HepG2 (cell line): Measurements from ENCODE around the gene EGLN1. TPM values are rescaled to one million over a fixed set of nuclear protein-coding genes. Genes with fewer than 3 reads are reported as not detected.

Experiments used
- AKAP8 ChIP-seq: sonication (generic); formaldehyde crosslinking; IDR thresholded peaks from 2 replicates; pipeline ENCODE4 v1.5.1; 2020; ENCODE audit warnings: mild to moderate bottlenecking, missing genetic modification reagents
- CREB3 ChIP-seq: sonication (generic); formaldehyde crosslinking; IDR thresholded peaks from 2 replicates; pipeline ENCODE4 v1.5.0; 2020; ENCODE audit warnings: missing genetic modification reagents
- FOXM1 ChIP-seq: sonication (generic); formaldehyde crosslinking; IDR thresholded peaks from 2 replicates; pipeline ENCODE4 v1.5.0; 2020; ENCODE audit warnings: missing genetic modification reagents
- GLI4 ChIP-seq: sonication (generic); formaldehyde crosslinking; IDR thresholded peaks from 2 replicates; pipeline ENCODE4 v1.5.1; 2020; ENCODE audit warnings: missing genetic modification reagents, mild to moderate bottlenecking, moderate library complexity, borderline replicate concordance
- HHEX ChIP-seq: IDR thresholded peaks from 2 replicates; pipeline ENCODE4 v1.6.1; 2016; ENCODE audit warnings: control low read depth
- HNF4G ChIP-seq, 2 experiments: sonication (generic) in 1 of 2; formaldehyde crosslinking in 1 of 2; IDR thresholded peaks; 2 replicates each; pipeline versions ENCODE4 v1.4.0 to v1.6.1; 2011 to 2020; ENCODE audit warnings: borderline replicate concordance in 2 of 2, low read depth in 2 of 2, mild to moderate bottlenecking in 2 of 2, low read length in 1 of 2, missing genetic modification reagents in 1 of 2, moderate library complexity in 1 of 2
- HOMEZ ChIP-seq: IDR thresholded peaks from 2 replicates; pipeline ENCODE4 v1.6.1; 2016; ENCODE audit warnings: low read depth
- PTBP1 ChIP-seq: fragments of 200-400 bp; formaldehyde crosslinking; IDR thresholded peaks from 2 replicates; pipeline ENCODE4 v1.6.1; 2018; ENCODE audit warnings: low read length, low read depth; ENCODE audit not compliant: poor library complexity, severe bottlenecking
- RBAK ChIP-seq: sonication (generic); formaldehyde crosslinking; IDR thresholded peaks from 2 replicates; pipeline ENCODE4 v1.5.1; 2020; ENCODE audit warnings: mild to moderate bottlenecking, missing genetic modification reagents
- RFX1 ChIP-seq: fragments of 450-650 bp; IDR thresholded peaks from 2 replicates; pipeline ENCODE4 v1.6.1; 2017
- TARDBP ChIP-seq: sonication (generic); formaldehyde crosslinking; IDR thresholded peaks from 2 replicates; pipeline ENCODE4 v1.8.0; 2022; ENCODE audit warnings: mild to moderate bottlenecking, missing genetic modification reagents
- TBL1XR1 ChIP-seq: fragments of 150-350 bp; IDR thresholded peaks from 2 replicates; pipeline ENCODE4 v1.6.1; 2014; ENCODE audit warnings: borderline replicate concordance, low read length; ENCODE audit not compliant: partially characterized antibody
- THRA ChIP-seq: sonication (generic); formaldehyde crosslinking; IDR thresholded peaks from 2 replicates; pipeline ENCODE4 v1.4.0; 2020; ENCODE audit warnings: missing genetic modification reagents, borderline replicate concordance
- ZBTB40 ChIP-seq, 2 experiments: fragments of 450-650 bp in 1 of 2; sonication (generic) in 1 of 2; formaldehyde crosslinking in 1 of 2; IDR thresholded peaks; 2 replicates each; pipeline versions ENCODE4 v1.6.1 to v1.8.0; 2016 to 2022; ENCODE audit warnings: antibody characterized with exemption in 1 of 2, mild to moderate bottlenecking in 1 of 2, missing genetic modification reagents in 1 of 2
- ZFP41 ChIP-seq: sonication (generic); formaldehyde crosslinking; IDR thresholded peaks from 2 replicates; pipeline ENCODE4 v1.4.0; 2020; ENCODE audit warnings: mild to moderate bottlenecking, missing genetic modification reagents, borderline replicate concordance
- ZNF256 ChIP-seq: sonication (generic); formaldehyde crosslinking; conservative IDR thresholded peaks from 2 replicates; pipeline ENCODE4 v1.4.0; 2020; ENCODE audit warnings: missing genetic modification reagents
- ZNF292 ChIP-seq: sonication (generic); formaldehyde crosslinking; IDR thresholded peaks from 2 replicates; pipeline ENCODE4 v1.8.1; 2022; ENCODE audit warnings: mild to moderate bottlenecking, low read depth, missing genetic modification reagents, borderline replicate concordance
- polyA plus RNA-seq, 8 experiments: library from polyadenylated mRNA; depleted of rRNA in 3 of 8; stranded (reverse) in 7 of 8; unstranded in 1 of 8; fragments of >200 nt; fragmentation: Illumina TruSeq in 4 of 8; extraction: Trizol in 4 of 8; gene quantifications; 2 replicates each; pipeline versions ENCODE4 v1.2.1 to v1.2.3, GENCODE V29; 2011 to 2016; ENCODE audit warnings: low read depth in 4 of 8, missing spikeins in 1 of 8, mixed read lengths in 1 of 8; ENCODE audit not compliant: insufficient read depth in 1 of 8
- total RNA-seq, 5 experiments: library from RNA; depleted of rRNA; stranded (reverse); fragments of >200 nt; fragmentation: Illumina TruSeq; extraction: Trizol; gene quantifications; 2 replicates each; pipeline ENCODE4 v1.2.3, GENCODE V29; 2016; ENCODE audit warnings: low read depth in 1 of 5

EGLN1 gene
- total and polyA plus RNA-seq, 2 of the 13 experiments (the other 11 are each of a cell fraction or from before 2014, with no cell fraction given) = 34.4 to 44.1 TPM

GRCh38 chr1:231423648-231424047 is 1.6 kb upstream of the EGLN1 start (continued):
- TF ChIP-seq ZBTB40 (IDR thresholded peaks at IDR 0.05) = peak; percentile 70
- no peak for TF ChIP-seq ZBTB40 (CRISPR knock-in tag; IDR thresholded peaks at IDR 0.05)
- TF ChIP-seq AKAP8 = no peak
- no peak for TF ChIP-seq CREB3 (CRISPR knock-in tag)
- TF ChIP-seq RBAK (CRISPR knock-in tag) = no peak
- no peak for TF ChIP-seq THRA (CRISPR knock-in tag)
- no peak for TF ChIP-seq PTBP1
- no peak for TF ChIP-seq TBL1XR1
- no peak for TF ChIP-seq GLI4 (CRISPR knock-in tag)
- peak; percentile 46; the same call in 1 of the 2 replicates for TF ChIP-seq ZNF292 (CRISPR knock-in tag)
- peak; percentile 94 for TF ChIP-seq HNF4G (IDR thresholded peaks at IDR 0.05; ENCODE audit: borderline replicate concordance, low read depth, low read length)
- no peak; the same call in 1 of the 2 replicates for TF ChIP-seq HNF4G (CRISPR knock-in tag; IDR thresholded peaks at IDR 0.05; ENCODE audit: borderline replicate concordance, low read depth)
- TF ChIP-seq RFX1 = no peak
- no peak for TF ChIP-seq ZFP41 (CRISPR knock-in tag)
- TF ChIP-seq TARDBP (CRISPR knock-in tag) = peak; percentile 81
- peak; percentile 87; the same call in 1 of the 2 replicates for TF ChIP-seq HOMEZ (CRISPR knock-in tag)
- peak; percentile 87 for TF ChIP-seq HHEX (CRISPR knock-in tag)
- no peak for TF ChIP-seq FOXM1 (CRISPR knock-in tag)
- TF ChIP-seq ZNF256 (CRISPR knock-in tag) = no peak
